ENCODE data around the gene PRUNE2.

The PRUNE2 gene

GRCh38 chr9:76665458-76665857 is 240.5 kb downstream of the PRUNE2 start:
- DNase-seq (ENCODE audit: extremely low read depth in 1 of 2, low read depth in 1 of 2): no peak

GRCh38 chr9:76664120-76664519 is 241.8 kb downstream of the PRUNE2 start:
- no peak for DNase-seq (ENCODE audit: extremely low read depth in 1 of 2, low read depth in 1 of 2)

DNA sequence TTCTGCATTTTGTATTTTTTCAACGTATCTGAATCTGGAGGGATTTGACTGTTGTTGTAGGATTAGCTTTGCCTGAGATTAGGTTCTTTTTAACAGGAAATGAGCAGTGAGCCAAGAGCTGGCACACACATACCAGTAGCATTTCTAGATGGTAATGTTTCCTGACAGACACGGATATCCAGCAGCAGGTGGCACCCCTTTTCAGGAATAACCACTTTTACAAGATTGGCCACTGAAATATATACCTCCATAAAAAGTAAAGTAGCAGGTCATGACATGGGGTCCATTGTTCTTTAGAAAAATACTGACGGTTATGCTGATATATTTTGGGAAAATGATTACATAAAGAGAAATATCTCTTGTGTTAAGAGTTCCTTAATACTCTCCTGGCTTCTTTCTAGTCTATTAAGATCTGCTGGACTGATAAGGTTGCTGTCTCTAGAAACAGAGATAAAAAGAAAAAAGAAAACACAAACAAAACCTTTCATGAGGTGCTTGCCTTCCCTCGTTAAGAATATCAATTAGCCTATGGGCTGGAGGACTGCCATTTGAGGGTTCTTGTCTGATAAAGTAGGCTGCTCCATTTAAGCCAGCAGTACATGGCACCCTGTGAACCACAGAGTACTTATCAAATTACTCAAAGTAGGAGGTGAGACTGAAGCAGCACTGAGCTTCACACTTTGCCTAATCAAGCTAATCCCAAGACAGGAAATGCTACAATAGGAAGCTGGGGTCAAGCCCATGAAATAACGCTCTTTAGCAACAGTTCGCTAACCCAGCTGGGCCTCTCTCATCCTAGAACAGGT is 243.2 kb downstream of the PRUNE2 start:
- no peak for DNase-seq (ENCODE audit: extremely low read depth in 1 of 2, low read depth in 1 of 2)

DNA sequence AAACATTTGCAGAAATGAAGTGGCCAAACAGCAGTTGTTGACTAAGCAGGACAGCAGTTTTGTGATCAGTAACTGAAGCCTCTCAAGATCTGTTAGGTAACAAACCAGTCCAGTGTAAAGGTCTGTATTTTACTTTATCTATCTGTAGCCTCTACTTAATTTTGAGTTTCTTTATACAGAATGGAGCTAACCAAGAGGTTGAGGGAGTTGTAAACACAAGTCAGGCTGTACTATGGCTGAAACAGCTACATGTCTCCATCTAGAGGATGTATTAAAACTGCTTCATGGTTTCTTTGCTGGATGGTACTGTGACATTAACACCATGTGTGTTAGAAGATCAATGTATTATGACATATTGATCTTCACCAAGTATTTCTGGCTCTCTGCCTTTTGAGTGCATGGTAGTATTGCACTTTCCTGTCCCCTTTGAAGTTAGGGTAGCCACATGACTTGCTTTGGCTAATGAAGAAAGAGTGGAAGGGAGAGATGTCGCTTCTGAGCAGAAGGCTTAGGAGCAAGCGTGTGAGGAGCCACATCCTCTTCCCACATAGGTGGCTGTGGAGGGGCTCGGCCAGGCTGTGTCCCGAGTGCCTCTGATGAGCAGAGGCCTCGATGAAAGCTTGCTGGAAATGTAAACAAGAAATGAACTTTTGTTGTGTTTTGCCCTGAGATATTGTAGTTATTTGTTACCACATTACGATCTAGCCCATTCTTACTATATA is 247.2 kb downstream of the PRUNE2 start:
- DNase-seq (ENCODE audit: extremely low read depth in 1 of 2, low read depth in 1 of 2): no peak

DNA sequence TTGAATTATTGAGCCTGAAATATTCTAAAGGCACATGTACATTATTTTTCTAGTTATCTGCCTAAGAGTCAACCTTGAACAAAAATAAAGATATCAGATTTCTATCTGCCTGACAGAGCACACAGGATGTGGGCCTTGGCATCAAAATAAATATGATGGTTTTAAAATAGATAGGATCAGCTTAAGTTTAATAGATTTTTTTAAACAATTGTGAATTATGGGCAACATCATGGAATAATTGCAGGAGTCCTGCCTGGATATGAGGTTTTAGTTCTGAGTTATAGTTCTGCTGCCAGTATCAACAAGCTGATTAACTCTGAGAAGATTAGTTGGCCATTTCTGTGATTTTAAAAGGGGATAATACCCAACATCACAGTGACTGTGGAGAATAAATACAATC is 248.6 kb downstream of the PRUNE2 start:
- no peak for DNase-seq (ENCODE audit: extremely low read depth in 1 of 2, low read depth in 1 of 2)

DNA sequence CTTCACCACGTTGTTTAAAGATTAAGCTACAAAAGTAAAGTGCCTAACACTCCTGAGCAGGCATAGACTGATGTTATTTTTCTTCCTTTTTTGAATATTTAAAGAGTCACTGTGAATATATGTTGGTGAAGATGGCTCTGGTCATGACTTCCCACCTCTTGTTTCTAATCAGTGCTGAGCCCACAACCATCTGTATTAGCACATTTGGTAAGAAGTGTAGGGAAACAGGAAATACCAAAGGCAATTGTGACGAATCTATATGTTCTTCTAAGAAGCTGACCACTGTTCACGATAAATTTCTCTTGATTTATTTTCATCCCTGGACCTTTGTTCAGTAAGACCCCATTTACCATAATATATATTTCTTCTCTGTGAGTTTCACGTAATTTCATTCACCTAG is 249.9 kb downstream of the PRUNE2 start:
- DNase-seq (ENCODE audit: extremely low read depth in 1 of 2, low read depth in 1 of 2): no peak

GRCh38 chr9:76655121-76655541 is 250.8 kb downstream of the PRUNE2 start:
- DNase-seq (ENCODE audit: extremely low read depth in 1 of 2, low read depth in 1 of 2): no peak

DNA sequence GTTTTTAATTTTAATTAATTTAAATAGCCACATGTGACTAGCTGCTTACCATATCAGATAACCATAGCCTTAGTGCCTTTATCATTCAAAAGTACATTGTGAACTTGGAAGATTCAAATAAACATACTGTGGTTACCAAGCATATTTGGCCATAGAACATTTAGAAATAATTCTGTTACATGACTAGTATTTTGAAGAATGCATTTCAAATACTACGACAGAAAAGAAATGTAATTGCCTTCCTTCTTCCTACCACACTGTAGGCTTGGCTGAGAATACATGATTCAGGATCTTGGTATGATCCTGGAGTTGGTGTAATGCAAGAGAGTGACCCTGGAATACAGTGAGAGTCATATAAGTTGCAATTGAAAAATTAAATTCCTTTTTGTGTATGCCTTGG is 251.3 kb downstream of the PRUNE2 start:
- DNase-seq (ENCODE audit: extremely low read depth in 1 of 2, low read depth in 1 of 2): no peak

DNA sequence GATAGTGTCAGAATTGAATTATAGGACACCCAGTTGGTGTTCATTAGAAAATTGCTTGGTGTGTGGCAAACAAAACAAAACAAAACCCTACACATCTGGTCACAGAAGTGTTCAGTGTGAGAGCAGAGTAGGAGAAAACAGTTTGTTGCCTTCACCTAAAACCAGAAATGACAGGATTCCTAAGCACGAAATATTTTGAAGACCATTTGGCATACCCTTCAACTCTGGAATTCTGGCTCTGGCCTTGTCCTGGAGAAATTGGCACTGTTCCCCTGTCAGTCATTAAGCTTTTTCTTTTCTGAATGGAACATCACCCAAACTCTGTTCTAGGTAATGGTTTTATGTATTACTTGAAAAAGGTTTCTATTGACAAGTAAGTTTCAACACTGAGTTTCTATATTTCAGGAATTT is 251.9 kb downstream of the PRUNE2 start:
- DNase-seq (ENCODE audit: extremely low read depth in 1 of 2, low read depth in 1 of 2): no peak

GRCh38 chr9:76652894-76653293 is 253.0 kb downstream of the PRUNE2 start:
- DNase-seq (ENCODE audit: extremely low read depth in 1 of 2, low read depth in 1 of 2): no peak

DNA sequence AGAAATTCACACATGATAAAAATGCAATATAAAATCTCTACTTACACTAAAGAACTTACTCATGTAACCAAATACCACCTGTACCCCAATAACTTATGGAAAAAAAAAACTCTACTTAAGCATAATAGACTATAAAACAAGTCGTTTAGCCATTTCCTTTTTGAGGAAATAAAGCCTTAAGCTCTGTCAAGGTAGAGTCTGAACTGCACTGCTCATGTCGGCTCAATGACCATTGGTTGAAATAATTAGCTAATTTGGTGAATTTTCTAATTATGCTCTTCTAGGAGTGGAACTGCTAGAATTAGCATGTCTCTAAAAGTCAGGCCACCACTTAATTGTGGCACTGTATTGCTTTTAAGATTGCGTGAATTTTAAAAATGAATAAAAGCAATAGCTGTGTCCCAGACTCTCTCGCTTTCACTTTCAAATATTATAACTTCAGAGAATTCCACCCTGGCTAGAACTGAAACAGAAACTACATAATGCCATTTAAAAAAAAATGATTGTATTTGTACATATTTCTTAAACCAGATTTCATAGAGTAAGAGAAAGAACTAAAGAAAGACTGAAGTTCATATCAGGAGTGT is 254.7 kb downstream of the PRUNE2 start:
- no peak for DNase-seq (ENCODE audit: extremely low read depth in 1 of 2, low read depth in 1 of 2)

GRCh38 chr9:76650692-76651091 is 255.2 kb downstream of the PRUNE2 start:
- DNase-seq (ENCODE audit: extremely low read depth in 1 of 2, low read depth in 1 of 2): no peak

- DNase-seq (ENCODE audit: extremely low read depth in 1 of 2, low read depth in 1 of 2): no peak
Observed at GRCh38 chr9:76649894-76650293, 256.0 kb downstream of the PRUNE2 start.

DNA sequence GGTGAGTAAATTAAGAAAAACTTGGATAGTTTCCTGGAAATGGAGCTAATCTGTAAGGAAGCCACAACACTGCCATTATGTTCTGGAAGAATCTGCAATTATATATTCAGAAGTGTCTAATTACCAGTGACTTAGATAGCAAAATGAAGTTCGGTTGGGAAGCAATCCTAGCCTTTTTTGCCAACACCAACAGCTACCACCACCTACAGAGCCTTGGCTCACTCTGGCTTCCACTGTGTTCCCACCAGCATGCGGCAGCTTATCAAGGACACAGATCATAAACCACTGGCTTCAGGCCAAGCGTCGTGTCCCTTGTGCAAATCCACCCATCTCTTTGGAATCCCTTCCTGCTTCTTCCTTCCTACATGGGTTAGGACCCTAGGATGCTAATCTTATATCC is 259.7 kb downstream of the PRUNE2 start:
- DNase-seq (ENCODE audit: extremely low read depth in 1 of 2, low read depth in 1 of 2): no peak

- DNase-seq (ENCODE audit: extremely low read depth in 1 of 2, low read depth in 1 of 2): no peak
Observed at GRCh38 chr9:76644647-76645250, 261.2 kb downstream of the PRUNE2 start.

DNA sequence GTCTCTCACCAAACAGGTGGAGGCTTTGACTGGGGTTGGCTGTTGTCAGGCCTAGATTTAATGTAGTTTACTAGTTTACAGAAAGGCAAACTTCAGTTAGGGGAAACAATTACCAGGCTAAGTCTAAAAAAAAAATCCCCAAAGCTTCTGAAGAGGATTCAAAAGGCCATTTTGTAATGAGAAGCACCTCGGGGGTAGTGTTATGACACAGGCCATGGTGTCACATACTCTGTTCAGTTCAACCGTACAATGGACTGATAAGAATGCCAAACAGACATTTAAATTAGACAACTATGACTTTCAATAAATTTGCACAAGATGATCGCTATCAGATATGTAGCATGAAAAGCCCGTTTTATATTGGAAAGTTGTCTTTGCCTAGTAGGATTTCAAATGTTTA is 261.7 kb downstream of the PRUNE2 start:
- no peak for DNase-seq (ENCODE audit: extremely low read depth in 1 of 2, low read depth in 1 of 2)

DNA sequence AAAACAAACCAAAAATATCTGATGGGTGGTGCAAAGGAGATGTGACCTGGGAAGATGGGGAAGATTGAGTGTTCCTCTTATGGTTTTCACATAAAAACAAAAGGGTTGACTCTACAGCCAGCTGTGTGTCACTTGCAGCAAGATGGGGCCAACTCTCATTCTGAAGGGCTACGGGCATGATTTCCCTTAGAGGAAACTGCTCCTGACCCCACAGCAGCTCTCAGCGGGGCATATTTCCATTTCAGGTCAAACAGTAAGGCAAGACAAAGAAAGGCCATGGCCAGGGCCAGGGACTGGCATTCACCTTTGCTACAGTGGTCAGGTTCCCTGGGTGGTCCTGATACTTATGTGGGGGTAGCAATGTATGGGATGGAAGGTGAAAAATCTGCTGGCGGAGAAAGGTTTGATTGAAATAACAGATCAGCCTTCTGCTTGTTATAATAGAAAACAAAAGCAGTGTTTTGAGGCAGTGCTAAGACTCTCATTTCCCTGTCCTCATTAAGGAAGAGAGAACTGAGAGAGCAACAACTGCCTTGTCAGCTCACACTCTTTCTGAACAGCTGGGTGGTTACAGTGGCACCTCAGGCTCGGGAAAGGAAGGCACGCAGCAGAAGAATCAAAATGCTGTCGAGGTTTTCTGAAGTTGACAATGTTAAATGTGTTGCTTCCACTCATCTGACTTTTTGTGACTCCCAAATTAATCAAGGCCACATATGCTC is 262.4 kb downstream of the PRUNE2 start:
- DNase-seq (ENCODE audit: extremely low read depth in 1 of 2, low read depth in 1 of 2): no peak

DNA sequence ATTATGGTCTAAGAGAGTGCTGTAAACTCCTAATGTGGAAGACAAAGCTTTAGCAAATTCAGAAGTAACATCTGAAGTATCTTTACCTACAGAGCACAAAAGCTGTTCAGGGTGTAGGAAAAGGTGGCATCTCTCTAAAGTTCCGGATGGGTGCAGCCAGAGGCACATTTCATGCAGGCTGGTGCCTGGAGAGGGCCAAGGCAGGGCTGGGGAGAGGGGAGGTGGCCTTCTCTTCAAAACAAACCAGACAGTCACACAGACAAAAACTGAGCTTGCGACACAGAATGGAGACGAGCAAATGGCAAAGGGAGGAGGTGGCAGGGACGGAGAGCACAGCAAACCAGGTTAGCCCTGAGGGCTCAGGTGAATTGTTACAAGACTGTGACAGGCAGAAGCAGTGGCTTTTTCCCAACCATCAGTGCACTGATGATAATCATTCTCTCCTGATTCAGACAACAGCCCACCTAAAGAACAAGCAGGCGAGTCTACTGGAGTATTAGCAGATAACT is 263.2 kb downstream of the PRUNE2 start:
- DNase-seq (ENCODE audit: extremely low read depth in 1 of 2, low read depth in 1 of 2): no peak

- no peak for DNase-seq (ENCODE audit: extremely low read depth in 1 of 2, low read depth in 1 of 2)
Observed at GRCh38 chr9:76642074-76642473, 263.8 kb downstream of the PRUNE2 start.

GRCh38 chr9:76638001-76638400 is 267.9 kb downstream of the PRUNE2 start:
- DNase-seq (ENCODE audit: extremely low read depth in 1 of 2, low read depth in 1 of 2): no peak

- DNase-seq (ENCODE audit: extremely low read depth in 1 of 2, low read depth in 1 of 2): no peak
Observed at GRCh38 chr9:76637416-76637815, 268.5 kb downstream of the PRUNE2 start.
